ENCODE measurements around the gene CEP164. TPM values are rescaled to one million over a fixed set of nuclear protein-coding genes. Genes with fewer than 3 reads are reported as not detected.

The CEP164 gene
- total RNA-seq, 1 experiment from 2014 or later = 21.0 TPM

DNA sequence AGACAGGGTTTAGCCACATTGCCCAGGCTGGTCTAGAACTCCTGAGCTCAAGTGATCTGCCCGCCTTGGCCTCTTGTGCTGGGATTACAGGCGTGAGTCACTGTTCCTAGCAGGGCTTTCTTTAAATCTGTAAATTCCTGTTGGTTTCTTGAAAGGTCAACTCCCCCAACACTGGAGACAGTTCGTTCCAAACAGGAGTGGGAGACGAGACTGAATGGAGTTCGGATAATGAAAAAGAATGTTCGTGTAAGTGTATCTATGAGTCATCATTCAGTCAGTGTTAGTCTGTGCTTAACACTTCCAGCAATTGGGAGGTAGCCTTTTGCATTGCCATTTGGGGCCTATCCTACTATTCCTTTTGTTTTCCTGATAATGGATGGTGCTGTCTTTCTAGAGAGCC lies 46.5 kb upstream of the CEP164 start:
- DNase-seq (ENCODE audit: low spot score) (no peak), ATAC-seq (no peak)
- POLR2A ChIA-PET = no interaction called here
- no peaks in the 10 kb centered on the region for H3K4me1 Mint-ChIP-seq
- no peaks in the 10 kb centered on the region for H3K9me3 Mint-ChIP-seq
- no peak overlapping the region for H3K4me3 Mint-ChIP-seq
- CTCF ChIA-PET = no interaction called here
- no peaks in the 10 kb centered on the region for H3K27me3 Mint-ChIP-seq (ENCODE audit: low read depth)
- H3K27ac Mint-ChIP-seq = no peak overlapping the region
- H3K36me3 Mint-ChIP-seq = peaks cover 50% of the 10 kb centered on the region
- TF ChIP-seq ZNF416 (CRISPR knock-in tag; IDR thresholded peaks at IDR 0.05) (no peak), ZBTB21 (CRISPR knock-in tag; IDR thresholded peaks at IDR 0.05; ENCODE audit: borderline replicate concordance) (no peak), FOXJ3 (CRISPR knock-in tag; IDR thresholded peaks at IDR 0.05; ENCODE audit: borderline replicate concordance) (no peak), ELF4 (CRISPR knock-in tag; IDR thresholded peaks at IDR 0.05; ENCODE audit: low read depth) (no peak), OVOL2 (CRISPR knock-in tag; IDR thresholded peaks at IDR 0.05; ENCODE audit: borderline replicate concordance) (no peak), HMGA2 (CRISPR knock-in tag; IDR thresholded peaks at IDR 0.05) (no peak), ESRRA (CRISPR knock-in tag; IDR thresholded peaks at IDR 0.05; ENCODE audit: borderline replicate concordance) (no peak), ZNF263 (CRISPR knock-in tag; IDR thresholded peaks at IDR 0.05; ENCODE audit: low read depth) (no peak)
- TF ChIP-seq, protein P1, sequence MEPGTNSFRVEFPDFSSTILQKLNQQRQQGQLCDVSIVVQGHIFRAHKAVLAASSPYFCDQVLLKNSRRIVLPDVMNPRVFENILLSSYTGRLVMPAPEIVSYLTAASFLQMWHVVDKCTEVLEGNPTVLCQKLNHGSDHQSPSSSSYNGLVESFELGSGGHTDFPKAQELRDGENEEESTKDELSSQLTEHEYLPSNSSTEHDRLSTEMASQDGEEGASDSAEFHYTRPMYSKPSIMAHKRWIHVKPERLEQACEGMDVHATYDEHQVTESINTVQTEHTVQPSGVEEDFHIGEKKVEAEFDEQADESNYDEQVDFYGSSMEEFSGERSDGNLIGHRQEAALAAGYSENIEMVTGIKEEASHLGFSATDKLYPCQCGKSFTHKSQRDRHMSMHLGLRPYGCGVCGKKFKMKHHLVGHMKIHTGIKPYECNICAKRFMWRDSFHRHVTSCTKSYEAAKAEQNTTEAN (CRISPR knock-in tag; IDR thresholded peaks at IDR 0.05) = no peak
- TF ChIP-seq, protein P2, sequence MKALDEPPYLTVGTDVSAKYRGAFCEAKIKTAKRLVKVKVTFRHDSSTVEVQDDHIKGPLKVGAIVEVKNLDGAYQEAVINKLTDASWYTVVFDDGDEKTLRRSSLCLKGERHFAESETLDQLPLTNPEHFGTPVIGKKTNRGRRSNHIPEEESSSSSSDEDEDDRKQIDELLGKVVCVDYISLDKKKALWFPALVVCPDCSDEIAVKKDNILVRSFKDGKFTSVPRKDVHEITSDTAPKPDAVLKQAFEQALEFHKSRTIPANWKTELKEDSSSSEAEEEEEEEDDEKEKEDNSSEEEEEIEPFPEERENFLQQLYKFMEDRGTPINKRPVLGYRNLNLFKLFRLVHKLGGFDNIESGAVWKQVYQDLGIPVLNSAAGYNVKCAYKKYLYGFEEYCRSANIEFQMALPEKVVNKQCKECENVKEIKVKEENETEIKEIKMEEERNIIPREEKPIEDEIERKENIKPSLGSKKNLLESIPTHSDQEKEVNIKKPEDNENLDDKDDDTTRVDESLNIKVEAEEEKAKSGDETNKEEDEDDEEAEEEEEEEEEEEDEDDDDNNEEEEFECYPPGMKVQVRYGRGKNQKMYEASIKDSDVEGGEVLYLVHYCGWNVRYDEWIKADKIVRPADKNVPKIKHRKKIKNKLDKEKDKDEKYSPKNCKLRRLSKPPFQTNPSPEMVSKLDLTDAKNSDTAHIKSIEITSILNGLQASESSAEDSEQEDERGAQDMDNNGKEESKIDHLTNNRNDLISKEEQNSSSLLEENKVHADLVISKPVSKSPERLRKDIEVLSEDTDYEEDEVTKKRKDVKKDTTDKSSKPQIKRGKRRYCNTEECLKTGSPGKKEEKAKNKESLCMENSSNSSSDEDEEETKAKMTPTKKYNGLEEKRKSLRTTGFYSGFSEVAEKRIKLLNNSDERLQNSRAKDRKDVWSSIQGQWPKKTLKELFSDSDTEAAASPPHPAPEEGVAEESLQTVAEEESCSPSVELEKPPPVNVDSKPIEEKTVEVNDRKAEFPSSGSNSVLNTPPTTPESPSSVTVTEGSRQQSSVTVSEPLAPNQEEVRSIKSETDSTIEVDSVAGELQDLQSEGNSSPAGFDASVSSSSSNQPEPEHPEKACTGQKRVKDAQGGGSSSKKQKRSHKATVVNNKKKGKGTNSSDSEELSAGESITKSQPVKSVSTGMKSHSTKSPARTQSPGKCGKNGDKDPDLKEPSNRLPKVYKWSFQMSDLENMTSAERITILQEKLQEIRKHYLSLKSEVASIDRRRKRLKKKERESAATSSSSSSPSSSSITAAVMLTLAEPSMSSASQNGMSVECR (CRISPR knock-in tag; IDR thresholded peaks at IDR 0.05; ENCODE audit: borderline replicate concordance) = no peak
- TF ChIP-seq, protein P3, sequence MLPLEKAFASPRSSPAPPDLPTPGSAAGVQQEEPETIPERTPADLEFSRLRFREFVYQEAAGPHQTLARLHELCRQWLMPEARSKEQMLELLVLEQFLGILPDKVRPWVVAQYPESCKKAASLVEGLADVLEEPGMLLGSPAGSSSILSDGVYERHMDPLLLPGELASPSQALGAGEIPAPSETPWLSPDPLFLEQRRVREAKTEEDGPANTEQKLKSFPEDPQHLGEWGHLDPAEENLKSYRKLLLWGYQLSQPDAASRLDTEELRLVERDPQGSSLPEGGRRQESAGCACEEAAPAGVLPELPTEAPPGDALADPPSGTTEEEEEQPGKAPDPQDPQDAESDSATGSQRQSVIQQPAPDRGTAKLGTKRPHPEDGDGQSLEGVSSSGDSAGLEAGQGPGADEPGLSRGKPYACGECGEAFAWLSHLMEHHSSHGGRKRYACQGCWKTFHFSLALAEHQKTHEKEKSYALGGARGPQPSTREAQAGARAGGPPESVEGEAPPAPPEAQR (CRISPR knock-in tag; IDR thresholded peaks at IDR 0.05) = no peak

DNA sequence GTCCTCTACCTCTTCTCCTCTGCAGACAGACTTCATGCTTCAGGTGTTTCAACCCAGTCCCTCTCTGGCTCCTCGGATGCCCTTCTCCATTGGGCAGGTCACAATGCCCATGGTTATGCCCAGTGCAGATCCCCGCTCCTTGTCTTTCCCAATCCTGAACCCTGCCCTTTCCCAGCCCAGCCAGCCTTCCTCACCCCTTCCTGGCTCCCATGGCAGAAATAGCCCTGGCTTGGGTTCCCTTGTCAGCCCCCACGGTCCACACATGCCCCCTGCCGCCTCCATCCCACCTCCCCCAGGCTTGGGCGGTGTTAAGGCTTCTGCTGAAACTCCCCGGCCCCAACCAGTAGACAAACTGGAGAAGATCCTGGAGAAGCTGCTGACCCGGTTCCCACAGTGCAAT lies 45.8 kb upstream of the CEP164 start:
- DNase-seq (ENCODE audit: low spot score) (no peak), ATAC-seq (no peak)
- ChIA-PET POLR2A (no interaction called here), CTCF (interaction anchor here (0.5 kb wide), 1 partner anchor 656 kb away, joined by 3 read pairs; no protein-coding TSS in a partner anchor)
- Mint-ChIP-seq H3K9me3 (no peaks in the 10 kb centered on the region), H3K4me3 (no peak overlapping the region), H3K27me3 (ENCODE audit: low read depth) (no peaks in the 10 kb centered on the region), H3K27ac (no peak overlapping the region), H3K36me3 (peaks cover 55% of the 10 kb centered on the region), H3K4me1 (no peaks in the 10 kb centered on the region)
- TF ChIP-seq ZNF219 (CRISPR knock-in tag; IDR thresholded peaks at IDR 0.05; ENCODE audit: borderline replicate concordance) = no peak
- TF ChIP-seq, protein P4, sequence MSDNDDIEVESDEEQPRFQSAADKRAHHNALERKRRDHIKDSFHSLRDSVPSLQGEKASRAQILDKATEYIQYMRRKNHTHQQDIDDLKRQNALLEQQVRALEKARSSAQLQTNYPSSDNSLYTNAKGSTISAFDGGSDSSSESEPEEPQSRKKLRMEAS (CRISPR knock-in tag; IDR thresholded peaks at IDR 0.05) = no peak
- TF ChIP-seq, protein P5, sequence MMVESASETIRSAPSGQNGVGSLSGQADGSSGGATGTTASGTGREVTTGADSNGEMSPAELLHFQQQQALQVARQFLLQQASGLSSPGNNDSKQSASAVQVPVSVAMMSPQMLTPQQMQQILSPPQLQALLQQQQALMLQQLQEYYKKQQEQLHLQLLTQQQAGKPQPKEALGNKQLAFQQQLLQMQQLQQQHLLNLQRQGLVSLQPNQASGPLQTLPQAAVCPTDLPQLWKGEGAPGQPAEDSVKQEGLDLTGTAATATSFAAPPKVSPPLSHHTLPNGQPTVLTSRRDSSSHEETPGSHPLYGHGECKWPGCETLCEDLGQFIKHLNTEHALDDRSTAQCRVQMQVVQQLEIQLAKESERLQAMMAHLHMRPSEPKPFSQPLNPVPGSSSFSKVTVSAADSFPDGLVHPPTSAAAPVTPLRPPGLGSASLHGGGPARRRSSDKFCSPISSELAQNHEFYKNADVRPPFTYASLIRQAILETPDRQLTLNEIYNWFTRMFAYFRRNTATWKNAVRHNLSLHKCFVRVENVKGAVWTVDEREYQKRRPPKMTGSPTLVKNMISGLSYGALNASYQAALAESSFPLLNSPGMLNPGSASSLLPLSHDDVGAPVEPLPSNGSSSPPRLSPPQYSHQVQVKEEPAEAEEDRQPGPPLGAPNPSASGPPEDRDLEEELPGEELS (CRISPR knock-in tag; IDR thresholded peaks at IDR 0.05) = no peak
- TF ChIP-seq, protein P6, sequence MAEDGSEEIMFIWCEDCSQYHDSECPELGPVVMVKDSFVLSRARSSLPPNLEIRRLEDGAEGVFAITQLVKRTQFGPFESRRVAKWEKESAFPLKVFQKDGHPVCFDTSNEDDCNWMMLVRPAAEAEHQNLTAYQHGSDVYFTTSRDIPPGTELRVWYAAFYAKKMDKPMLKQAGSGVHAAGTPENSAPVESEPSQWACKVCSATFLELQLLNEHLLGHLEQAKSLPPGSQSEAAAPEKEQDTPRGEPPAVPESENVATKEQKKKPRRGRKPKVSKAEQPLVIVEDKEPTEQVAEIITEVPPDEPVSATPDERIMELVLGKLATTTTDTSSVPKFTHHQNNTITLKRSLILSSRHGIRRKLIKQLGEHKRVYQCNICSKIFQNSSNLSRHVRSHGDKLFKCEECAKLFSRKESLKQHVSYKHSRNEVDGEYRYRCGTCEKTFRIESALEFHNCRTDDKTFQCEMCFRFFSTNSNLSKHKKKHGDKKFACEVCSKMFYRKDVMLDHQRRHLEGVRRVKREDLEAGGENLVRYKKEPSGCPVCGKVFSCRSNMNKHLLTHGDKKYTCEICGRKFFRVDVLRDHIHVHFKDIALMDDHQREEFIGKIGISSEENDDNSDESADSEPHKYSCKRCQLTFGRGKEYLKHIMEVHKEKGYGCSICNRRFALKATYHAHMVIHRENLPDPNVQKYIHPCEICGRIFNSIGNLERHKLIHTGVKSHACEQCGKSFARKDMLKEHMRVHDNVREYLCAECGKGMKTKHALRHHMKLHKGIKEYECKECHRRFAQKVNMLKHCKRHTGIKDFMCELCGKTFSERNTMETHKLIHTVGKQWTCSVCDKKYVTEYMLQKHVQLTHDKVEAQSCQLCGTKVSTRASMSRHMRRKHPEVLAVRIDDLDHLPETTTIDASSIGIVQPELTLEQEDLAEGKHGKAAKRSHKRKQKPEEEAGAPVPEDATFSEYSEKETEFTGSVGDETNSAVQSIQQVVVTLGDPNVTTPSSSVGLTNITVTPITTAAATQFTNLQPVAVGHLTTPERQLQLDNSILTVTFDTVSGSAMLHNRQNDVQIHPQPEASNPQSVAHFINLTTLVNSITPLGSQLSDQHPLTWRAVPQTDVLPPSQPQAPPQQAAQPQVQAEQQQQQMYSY (CRISPR knock-in tag; IDR thresholded peaks at IDR 0.05) = no peak
- TF ChIP-seq, protein P7, sequence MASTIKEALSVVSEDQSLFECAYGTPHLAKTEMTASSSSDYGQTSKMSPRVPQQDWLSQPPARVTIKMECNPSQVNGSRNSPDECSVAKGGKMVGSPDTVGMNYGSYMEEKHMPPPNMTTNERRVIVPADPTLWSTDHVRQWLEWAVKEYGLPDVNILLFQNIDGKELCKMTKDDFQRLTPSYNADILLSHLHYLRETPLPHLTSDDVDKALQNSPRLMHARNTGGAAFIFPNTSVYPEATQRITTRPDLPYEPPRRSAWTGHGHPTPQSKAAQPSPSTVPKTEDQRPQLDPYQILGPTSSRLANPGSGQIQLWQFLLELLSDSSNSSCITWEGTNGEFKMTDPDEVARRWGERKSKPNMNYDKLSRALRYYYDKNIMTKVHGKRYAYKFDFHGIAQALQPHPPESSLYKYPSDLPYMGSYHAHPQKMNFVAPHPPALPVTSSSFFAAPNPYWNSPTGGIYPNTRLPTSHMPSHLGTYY (CRISPR knock-in tag; IDR thresholded peaks at IDR 0.05) = no peak
- TF ChIP-seq ELF4 (CRISPR knock-in tag; IDR thresholded peaks at IDR 0.05; ENCODE audit: low read depth) = no peak
- TF ChIP-seq ZNF121 (CRISPR knock-in tag; IDR thresholded peaks at IDR 0.05) = no peak
- TF ChIP-seq, protein P3 (CRISPR knock-in tag; IDR thresholded peaks at IDR 0.05) = no peak
